Keratinocyte (primary cell): Measurements from ENCODE around the gene ASB16. TPM values are rescaled to one million over a fixed set of nuclear protein-coding genes. Genes with fewer than 3 reads are reported as not detected.

Source experiments
- DNase-seq: peaks from one replicate; pipeline ENCODE4 v3.0.0-alpha.2; 2011; ENCODE audit warnings: low read depth, missing footprints, low spot score
- FAIRE-seq: peaks from 2 replicates; lab custom pipeline; 2011; peaks lifted over from hg19 to GRCh38; lab: Jason Lieb, UNC
- H2AFZ ChIP-seq: 2 replicates; pipeline ENCODE4 v1.6.0; 2012; ENCODE audit warnings: low read length, control low read depth, inconsistent platforms; ENCODE audit not compliant: control insufficient read depth
- H3K27ac ChIP-seq: 2 replicates; pipeline ENCODE4 v1.5.1; 2011; ENCODE audit warnings: low read length; ENCODE audit not compliant: control insufficient read depth, insufficient read depth
- H3K27me3 ChIP-seq: 3 replicates; pipeline ENCODE4 v1.6.0; 2011; ENCODE audit warnings: low read length; ENCODE audit not compliant: control insufficient read depth, insufficient read depth; ENCODE audit errors: extremely low read depth
- H3K36me3 ChIP-seq, 2 experiments: 2 replicates in 1 of 2; 3 replicates in 1 of 2; pipeline ENCODE4 v1.5.1; 2011; ENCODE audit warnings: low read length in 2 of 2, mild to moderate bottlenecking in 1 of 2; ENCODE audit not compliant: control insufficient read depth in 2 of 2, insufficient read depth in 2 of 2; ENCODE audit errors: extremely low read depth in 1 of 2
- H3K4me1 ChIP-seq: 3 replicates; pipeline ENCODE4 v1.5.1; 2011; ENCODE audit warnings: low read length; ENCODE audit not compliant: control insufficient read depth, insufficient read depth; ENCODE audit errors: extremely low read depth
- H3K4me2 ChIP-seq: 3 replicates; pipeline ENCODE4 v1.6.0; 2011; ENCODE audit warnings: low read depth, low read length; ENCODE audit not compliant: control insufficient read depth, insufficient read depth; ENCODE audit errors: extremely low read depth
- H3K4me3 ChIP-seq, 3 experiments: fragments of 200-600 bp in 1 of 3; sonication (generic) in 1 of 3; 2 replicates in 2 of 3; 3 replicates in 1 of 3; pipeline ENCODE4 v1.5.1; 2011 to 2016; ENCODE audit warnings: low read length in 3 of 3, mild to moderate bottlenecking in 3 of 3, control low read depth in 2 of 3, inconsistent platforms in 1 of 3, low read depth in 1 of 3, mixed read lengths in 1 of 3, mixed run types in 1 of 3, moderate library complexity in 1 of 3; ENCODE audit not compliant: control insufficient read depth in 2 of 3, insufficient read depth in 2 of 3; ENCODE audit errors: extremely low read depth in 1 of 3
- H3K79me2 ChIP-seq: 2 replicates; pipeline ENCODE4 v1.6.0; 2012; ENCODE audit warnings: low read length; ENCODE audit not compliant: control insufficient read depth, insufficient read depth
- H3K9ac ChIP-seq: 3 replicates; pipeline ENCODE4 v1.6.0; 2011; ENCODE audit warnings: low read length; ENCODE audit not compliant: control insufficient read depth, insufficient read depth; ENCODE audit errors: extremely low read depth
- H3K9me1 ChIP-seq: 3 replicates; pipeline ENCODE4 v1.6.0; 2011; ENCODE audit warnings: low read length; ENCODE audit not compliant: control insufficient read depth, insufficient read depth; ENCODE audit errors: extremely low read depth
- H3K9me3 ChIP-seq: 2 replicates; pipeline ENCODE4 v1.5.1; 2012; ENCODE audit warnings: low read depth, low read length; ENCODE audit not compliant: control insufficient read depth
- H4K20me1 ChIP-seq: 3 replicates; pipeline ENCODE4 v1.6.0; 2011; ENCODE audit warnings: low read length; ENCODE audit not compliant: control insufficient read depth, insufficient read depth; ENCODE audit errors: extremely low read depth
- EZH2 ChIP-seq: IDR thresholded peaks from one replicate; pipeline ENCODE4 v1.6.1; 2012; ENCODE audit warnings: inconsistent platforms, mild to moderate bottlenecking, low read length, moderate library complexity
- dilution Hi-C: fragments of 300-500 bp; cut with MboI; formaldehyde crosslinking; loops from one replicate; pipeline ENCODE4 v1.7.0; 2020; ENCODE audit warnings: low sequenced_read_pairs; ENCODE audit not compliant: extremely low pct_ligation_motif_present
- polyA plus RNA-seq, 5 experiments: library from polyadenylated mRNA; depleted of rRNA in 3 of 5; stranded (reverse) in 3 of 5; stranded (forward) in 1 of 5; unstranded in 1 of 5; fragments of >200 nt; gene quantifications; 1 replicate in 1 of 5; 2 replicates in 3 of 5; 3 replicates in 1 of 5; pipeline versions ENCODE4 v1.2.1 to v1.2.3, GENCODE V29; 2011 to 2012; ENCODE audit warnings: missing spikeins in 2 of 5, low read depth in 1 of 5, low replicate concordance in 1 of 5
- TF ChIP-seq, protein P1 (sequence below), 3 experiments: IDR thresholded peaks in 1 of 3; conservative IDR thresholded peaks in 1 of 3; optimal IDR thresholded peaks in 1 of 3; 2 replicates in 2 of 3; 3 replicates in 1 of 3; pipeline versions ENCODE3 to v1.5.1; 2011; ENCODE audit warnings: low read length in 3 of 3, mild to moderate bottlenecking in 3 of 3, moderate library complexity in 2 of 3, control low read depth in 1 of 3, inconsistent platforms in 1 of 3; ENCODE audit not compliant: insufficient read depth in 2 of 3; ENCODE audit errors: extremely low read depth in 1 of 3

Gene ASB16
- polyA plus RNA-seq, 1 donor (not counting 4 experiments of a cell fraction or from before 2014, with no cell fraction given): not detected

DNA sequence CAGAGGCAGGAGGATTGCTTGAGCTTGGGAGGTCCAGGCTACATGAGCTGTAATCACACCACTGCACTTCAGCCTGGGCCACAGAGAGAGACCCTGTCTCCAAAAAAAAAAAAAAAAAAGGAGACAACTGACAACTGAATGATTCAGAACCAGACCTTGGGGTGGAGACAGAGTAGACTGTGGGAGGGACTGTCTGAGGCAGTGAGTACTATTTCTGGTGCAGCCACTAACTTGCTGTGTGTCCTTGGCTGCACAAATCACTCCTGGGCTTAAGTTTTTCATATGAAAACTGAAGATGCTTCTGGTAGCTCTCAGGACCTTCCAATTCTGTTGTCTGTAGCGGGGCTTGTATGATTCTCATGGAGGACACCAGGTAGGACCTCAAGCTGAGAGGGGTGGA, 5.8 kb downstream of the ASB16 start:
- Histone ChIP-seq H3K9me1 (no peaks in the 10 kb centered on the region), H4K20me1 (no peaks in the 10 kb centered on the region), H3K9ac (no peak overlapping the region), H3K9me3 (no peaks in the 10 kb centered on the region), H3K4me1 (no peaks in the 10 kb centered on the region), H3K27ac (no peak overlapping the region), H3K79me2 (no peaks in the 10 kb centered on the region), H2AFZ (no peak overlapping the region), H3K4me2 (no peak overlapping the region), H3K27me3 (no peaks in the 10 kb centered on the region), H3K36me3 (peaks cover 8 to 9% of the 10 kb centered on the region in 2 experiments), H3K4me3 (no peak overlapping the region)
- FAIRE-seq (no peak), DNase-seq (no peak)
- dilution Hi-C loops: no loop called here
- no peak for TF ChIP-seq EZH2
- TF ChIP-seq, protein P1, sequence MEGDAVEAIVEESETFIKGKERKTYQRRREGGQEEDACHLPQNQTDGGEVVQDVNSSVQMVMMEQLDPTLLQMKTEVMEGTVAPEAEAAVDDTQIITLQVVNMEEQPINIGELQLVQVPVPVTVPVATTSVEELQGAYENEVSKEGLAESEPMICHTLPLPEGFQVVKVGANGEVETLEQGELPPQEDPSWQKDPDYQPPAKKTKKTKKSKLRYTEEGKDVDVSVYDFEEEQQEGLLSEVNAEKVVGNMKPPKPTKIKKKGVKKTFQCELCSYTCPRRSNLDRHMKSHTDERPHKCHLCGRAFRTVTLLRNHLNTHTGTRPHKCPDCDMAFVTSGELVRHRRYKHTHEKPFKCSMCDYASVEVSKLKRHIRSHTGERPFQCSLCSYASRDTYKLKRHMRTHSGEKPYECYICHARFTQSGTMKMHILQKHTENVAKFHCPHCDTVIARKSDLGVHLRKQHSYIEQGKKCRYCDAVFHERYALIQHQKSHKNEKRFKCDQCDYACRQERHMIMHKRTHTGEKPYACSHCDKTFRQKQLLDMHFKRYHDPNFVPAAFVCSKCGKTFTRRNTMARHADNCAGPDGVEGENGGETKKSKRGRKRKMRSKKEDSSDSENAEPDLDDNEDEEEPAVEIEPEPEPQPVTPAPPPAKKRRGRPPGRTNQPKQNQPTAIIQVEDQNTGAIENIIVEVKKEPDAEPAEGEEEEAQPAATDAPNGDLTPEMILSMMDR (optimal IDR thresholded peaks at IDR 0.05 in 1 of 3, IDR thresholded peaks at IDR 0.05 in 1 of 3, conservative IDR thresholded peaks at IDR 0.05 in 1 of 3; ENCODE audit: extremely low read depth in 1 of 3, insufficient read depth in 2 of 3, low read length in 3 of 3): no peak

DNA sequence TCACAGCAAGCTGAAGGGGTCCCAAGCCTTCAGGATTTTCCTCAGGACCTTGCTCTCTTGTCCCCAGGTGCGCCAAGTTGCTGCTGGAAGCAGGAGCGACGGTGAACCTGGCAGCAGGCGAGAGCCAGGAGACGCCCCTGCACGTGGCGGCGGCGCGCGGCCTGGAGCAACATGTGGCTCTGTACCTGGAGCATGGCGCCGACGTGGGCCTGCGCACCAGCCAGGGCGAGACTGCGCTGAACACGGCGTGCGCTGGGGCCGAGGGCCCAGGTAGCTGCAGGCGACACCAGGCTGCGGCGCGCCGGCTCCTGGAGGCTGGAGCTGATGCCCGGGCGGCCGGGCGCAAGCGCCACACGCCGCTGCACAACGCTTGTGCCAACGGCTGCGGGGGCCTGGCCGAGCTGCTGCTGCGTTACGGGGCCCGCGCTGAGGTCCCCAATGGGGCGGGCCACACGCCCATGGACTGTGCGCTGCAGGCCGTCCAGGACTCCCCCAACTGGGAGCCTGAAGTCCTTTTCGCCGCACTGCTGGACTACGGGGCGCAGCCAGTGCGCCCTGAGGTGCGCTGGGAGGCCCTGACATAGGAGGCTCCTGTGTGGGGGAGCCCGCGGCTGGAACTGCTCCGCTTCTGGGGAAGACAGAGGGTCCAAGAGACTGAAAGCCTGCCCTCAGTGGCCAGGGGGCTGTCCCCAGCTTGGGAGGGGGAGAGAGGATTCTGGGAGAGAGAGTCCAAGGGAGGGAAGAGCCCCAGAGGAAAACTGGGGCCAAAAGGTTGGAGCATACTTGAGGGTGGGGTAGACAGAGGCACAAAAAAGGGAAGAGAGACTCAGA, 6.4 kb downstream of the ASB16 start:
- Histone ChIP-seq H3K9ac (no peak overlapping the region), H3K9me1 (no peaks in the 10 kb centered on the region), H3K36me3 (peaks cover 8 to 9% of the 10 kb centered on the region in 2 experiments), H3K9me3 (no peaks in the 10 kb centered on the region), H3K27ac (no peak overlapping the region), H3K79me2 (peaks cover 2% of the 10 kb centered on the region), H3K4me1 (no peaks in the 10 kb centered on the region), H3K27me3 (no peaks in the 10 kb centered on the region), H3K4me3 (no peak overlapping the region), H4K20me1 (no peaks in the 10 kb centered on the region), H3K4me2 (no peak overlapping the region), H2AFZ (no peak overlapping the region)
- dilution Hi-C loops: no loop called here
- FAIRE-seq (no peak), DNase-seq (no peak)
- no peak for TF ChIP-seq EZH2
- TF ChIP-seq, protein P1 (optimal IDR thresholded peaks at IDR 0.05 in 1 of 3, IDR thresholded peaks at IDR 0.05 in 1 of 3, conservative IDR thresholded peaks at IDR 0.05 in 1 of 3; ENCODE audit: extremely low read depth in 1 of 3, insufficient read depth in 2 of 3, low read length in 3 of 3): no peak
